DND-41 (cell line): ENCODE data around the gene UBE2E1.

Experiments used
- ATAC-seq: fragments of 200-7000 bp; cut with Tn5 transposase; 3 replicates; pipeline ENCODE4 v1.9.1; 2021; ENCODE audit warnings: low read depth; ENCODE audit not compliant: insufficient read depth
- DNase-seq: peaks from one replicate; pipeline ENCODE4 v3.0.0-alpha.2; 2020
- H2AFZ ChIP-seq: 2 replicates; pipeline ENCODE4 v1.6.0; 2012; ENCODE audit warnings: low read depth, low read length
- H3K27ac ChIP-seq: 2 replicates; pipeline ENCODE4 v1.5.1; 2012; ENCODE audit warnings: low read length, inconsistent platforms
- H3K27me3 ChIP-seq: fragments of 200-600 bp; sonication (generic); 2 replicates; pipeline ENCODE4 v1.6.0; 2012; ENCODE audit warnings: low read length, mild to moderate bottlenecking, inconsistent platforms; ENCODE audit not compliant: insufficient read depth, poor library complexity
- H3K36me3 ChIP-seq: 2 replicates; pipeline ENCODE4 v1.5.1; 2012; ENCODE audit warnings: low read length, inconsistent platforms; ENCODE audit not compliant: insufficient read depth
- H3K4me1 ChIP-seq: 2 replicates; pipeline ENCODE4 v1.5.1; 2012; ENCODE audit warnings: mild to moderate bottlenecking, low read length; ENCODE audit not compliant: insufficient read depth
- H3K4me2 ChIP-seq: 2 replicates; pipeline ENCODE4 v1.6.0; 2012; ENCODE audit warnings: mild to moderate bottlenecking, moderate library complexity, low read length, inconsistent platforms; ENCODE audit not compliant: insufficient read depth
- H3K4me3 ChIP-seq, 2 experiments: fragments of 200-600 bp in 1 of 2; shearing (Covaris generic) in 1 of 2; 2 replicates each; pipeline ENCODE4 v1.5.1; 2012 to 2016; ENCODE audit warnings: inconsistent platforms in 2 of 2, low read length in 2 of 2, mild to moderate bottlenecking in 2 of 2, low read depth in 1 of 2, moderate library complexity in 1 of 2
- H3K79me2 ChIP-seq: 2 replicates; pipeline ENCODE4 v1.6.0; 2012; ENCODE audit warnings: low read length, inconsistent platforms; ENCODE audit not compliant: insufficient read depth
- H3K9ac ChIP-seq: 2 replicates; pipeline ENCODE4 v1.6.0; 2012; ENCODE audit warnings: low read depth, mild to moderate bottlenecking, inconsistent platforms, low read length, moderate library complexity
- H3K9me3 ChIP-seq: 2 replicates; pipeline ENCODE4 v1.5.1; 2012; ENCODE audit warnings: low read length, moderate library complexity, mild to moderate bottlenecking, inconsistent platforms; ENCODE audit not compliant: insufficient read depth, severe bottlenecking
- H4K20me1 ChIP-seq: 2 replicates; pipeline ENCODE4 v1.6.0; 2012; ENCODE audit warnings: low read length; ENCODE audit not compliant: insufficient read depth
- CTCF ChIP-seq: IDR thresholded peaks from 2 replicates; pipeline ENCODE4 v1.5.1; 2012; ENCODE audit warnings: borderline replicate concordance, low read length, moderate library complexity, mild to moderate bottlenecking; ENCODE audit not compliant: poor library complexity, severe bottlenecking; ENCODE audit errors: extremely low read depth
- EZH2 ChIP-seq: IDR thresholded peaks from 3 replicates; pipeline ENCODE4 v1.6.1; 2012; ENCODE audit warnings: borderline replicate concordance, low read depth, mild to moderate bottlenecking, moderate library complexity, low read length, inconsistent platforms; ENCODE audit not compliant: severe bottlenecking

Gene UBE2E1

GRCh38 chr3:23836536-23837230, 30.9 kb downstream of the UBE2E1 start:
- no peak overlapping the region for H3K9ac ChIP-seq
- no peak for ATAC-seq

GRCh38 chr3:23837286-23837685, 31.5 kb downstream of the UBE2E1 start:
- no peak overlapping the region for H3K4me3 ChIP-seq
- no peaks in the 10 kb centered on the region for H3K9me3 ChIP-seq
- no peaks in the 10 kb centered on the region for H3K4me1 ChIP-seq
- DNase-seq (no peak), ATAC-seq (no peak)
- TF ChIP-seq EZH2: no peak
- TF ChIP-seq CTCF: no peak
- no peaks in the 10 kb centered on the region for H3K36me3 ChIP-seq
- no peak overlapping the region for H3K4me2 ChIP-seq
- H4K20me1 ChIP-seq: peaks cover 35% of the 10 kb centered on the region
- no peak overlapping the region for H2AFZ ChIP-seq
- peaks cover 57% of the 10 kb centered on the region for H3K79me2 ChIP-seq
- H3K9ac ChIP-seq: no peak overlapping the region
- no peaks in the 10 kb centered on the region for H3K27me3 ChIP-seq
- no peak overlapping the region for H3K27ac ChIP-seq

More at GRCh38 chr3:23836536-23837230, 30.9 kb downstream of the UBE2E1 start:
- TF ChIP-seq CTCF: no peak
- TF ChIP-seq EZH2: no peak
- no peaks in the 10 kb centered on the region for H3K36me3 ChIP-seq
- no peak overlapping the region for H3K4me3 ChIP-seq
- no peak for DNase-seq
- no peaks in the 10 kb centered on the region for H3K4me1 ChIP-seq
- no peak overlapping the region for H2AFZ ChIP-seq
- H3K27me3 ChIP-seq: no peaks in the 10 kb centered on the region
- H3K27ac ChIP-seq: no peak overlapping the region
- H3K9me3 ChIP-seq: no peaks in the 10 kb centered on the region
- no peak overlapping the region for H3K4me2 ChIP-seq
- peaks cover 55% of the 10 kb centered on the region for H3K79me2 ChIP-seq
- H4K20me1 ChIP-seq: peaks cover 31% of the 10 kb centered on the region

- Histone ChIP-seq H3K4me1 (no peaks in the 10 kb centered on the region), H2AFZ (no peak overlapping the region), H3K36me3 (no peaks in the 10 kb centered on the region), H4K20me1 (peaks cover 32% of the 10 kb centered on the region; the same call in 1 of the 2 replicates), H3K4me3 (no peak overlapping the region), H3K27ac (no peak overlapping the region), H3K9me3 (no peaks in the 10 kb centered on the region), H3K4me2 (no peak overlapping the region), H3K9ac (no peak overlapping the region), H3K27me3 (no peaks in the 10 kb centered on the region), H3K79me2 (peaks cover 57% of the 10 kb centered on the region)
- DNase-seq (no peak), ATAC-seq (no peak)
- TF ChIP-seq CTCF (no peak), EZH2 (no peak)
These were observed 31.9 kb downstream of the UBE2E1 start for GRCh38 chr3:23837691-23838090.
